Adipose tissue (tissue), 3 donors: ENCODE data around the gene RPIA. TPM values are rescaled to one million over a fixed set of nuclear protein-coding genes. Genes with fewer than 3 reads are reported as not detected.
"Not testable (repeated sequence)": the region's sequence is repeated elsewhere in the genome, so short reads cannot be mapped to it uniquely, and the experiment has no call there.

Experiments used
- H3K27ac ChIP-seq: one replicate; pipeline ENCODE4 v1.5.1; 2013; ENCODE audit warnings: low read depth, low read length
- WGBS, 3 donors: extraction: QIAGEN DNeasy Blood & Tissue Kit; methylation state at CpG; one replicate each; pipeline ENCODE4 v1.1.7; 2013; 5-methylcytosine and 5-hydroxymethylcytosine counted together
- polyA plus RNA-seq, 3 donors: library from polyadenylated mRNA; stranded (reverse); fragments of 200-250 nt; gene quantifications; one replicate each; pipeline ENCODE4 v1.2.3, GENCODE V29; 2013
- donor health status: healthy with polysubstance abuse.
- donor health status: Bipolar disorder and iron deficiency.
- donor health status: healthy.

The RPIA gene
- 10 to 100 TPM; 11.9 to 22.0 (median 20.0) TPM for polyA plus RNA-seq

DNA sequence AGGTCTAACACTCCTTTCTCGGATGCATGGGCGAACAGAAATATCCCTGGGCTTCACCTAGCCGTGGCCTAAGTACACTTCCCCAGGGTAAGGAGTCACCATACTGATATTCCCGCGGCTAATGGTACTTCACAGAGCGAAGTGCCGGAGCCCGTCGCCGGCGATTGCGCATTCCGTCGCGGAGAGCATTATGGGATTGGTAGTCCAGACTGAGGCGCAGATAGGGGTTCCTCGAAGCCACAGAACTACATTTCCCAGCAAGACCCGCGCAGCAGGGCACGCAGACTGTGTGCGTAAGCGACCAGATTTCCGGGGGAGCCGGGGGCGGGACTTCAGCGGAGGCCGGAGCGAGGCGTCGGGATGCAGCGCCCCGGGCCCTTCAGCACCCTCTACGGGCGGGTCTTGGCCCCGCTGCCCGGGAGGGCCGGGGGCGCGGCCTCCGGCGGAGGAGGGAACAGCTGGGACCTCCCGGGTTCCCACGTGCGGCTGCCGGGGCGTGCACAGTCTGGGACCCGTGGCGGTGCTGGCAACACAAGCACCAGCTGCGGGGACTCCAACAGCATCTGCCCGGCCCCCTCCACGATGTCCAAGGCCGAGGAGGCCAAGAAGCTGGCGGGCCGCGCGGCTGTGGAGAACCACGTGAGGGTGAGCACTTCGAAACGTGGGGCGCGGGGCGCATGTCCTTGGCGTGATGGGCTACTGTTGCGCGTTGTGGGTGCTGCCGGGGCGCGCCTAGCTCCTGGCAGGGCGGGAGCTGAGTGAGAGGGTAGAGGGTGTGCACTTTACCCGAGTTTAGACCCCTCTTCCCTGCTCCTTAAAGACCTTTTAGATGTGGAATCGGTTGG, at the start of gene RPIA:
Gene RPIA, plus strand, starts transcription at position 335 of the 845 bp plus-strand sequence. Its CDS starts 26 bp downstream, at position 361.
- WGBS, 3 donors, result 0 to 1% (median 1%) methylated on average over 69 to 71 of the region's 71 CpGs
- H3K27ac ChIP-seq, result no peak within 1 kb of the TSS

DNA sequence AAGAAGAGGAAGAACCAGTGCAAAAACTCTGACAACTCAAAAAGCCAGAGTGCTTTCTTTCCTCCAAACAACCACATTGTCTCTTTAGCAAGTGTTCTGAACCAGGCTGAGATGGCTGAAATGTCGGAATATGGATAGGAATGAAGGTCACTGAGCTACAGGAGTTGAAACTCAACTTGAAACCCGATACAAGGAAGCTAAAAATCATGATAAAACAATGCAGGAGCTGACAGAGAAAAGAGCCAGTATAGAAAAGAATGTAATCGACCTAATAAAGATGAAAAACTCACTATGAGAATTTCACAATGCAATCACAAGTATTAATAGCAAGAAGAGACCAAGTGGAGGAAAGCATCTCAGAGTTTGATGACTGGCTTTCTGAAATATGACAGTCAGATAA, 49.2 kb upstream of the RPIA start:
- no peak overlapping the region for H3K27ac ChIP-seq
- WGBS, 3 donors, result 35 to 72% (median 64%) methylated on average over 3 of the region's 3 CpGs

DNA sequence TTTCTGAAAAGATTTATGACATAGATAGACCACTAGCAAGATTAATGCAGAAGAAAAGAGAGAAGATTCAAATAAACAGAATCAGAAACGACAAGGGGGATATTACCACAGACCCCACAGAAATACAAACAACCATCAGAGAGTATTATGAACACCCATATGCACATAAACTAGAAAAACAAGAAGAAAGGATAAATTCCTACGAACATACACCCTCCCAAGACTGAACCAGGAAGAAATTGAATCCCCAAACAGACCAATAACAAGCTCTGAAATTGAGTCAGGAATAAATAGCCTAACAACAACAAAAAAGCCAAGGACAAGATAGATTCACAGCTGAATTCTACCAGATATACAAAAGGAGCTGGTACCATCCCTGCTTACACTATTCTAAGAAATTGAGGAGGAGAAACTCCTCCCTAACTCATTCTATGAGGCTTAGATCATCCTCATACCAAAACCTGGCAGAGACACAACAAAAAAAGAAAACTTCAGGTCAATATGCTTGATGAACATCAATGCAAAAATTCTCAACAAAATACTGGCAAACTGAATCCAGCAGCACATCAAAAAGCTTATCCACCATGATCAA, 46.1 kb upstream of the RPIA start:
- not testable (repeated sequence) for H3K27ac ChIP-seq

DNA sequence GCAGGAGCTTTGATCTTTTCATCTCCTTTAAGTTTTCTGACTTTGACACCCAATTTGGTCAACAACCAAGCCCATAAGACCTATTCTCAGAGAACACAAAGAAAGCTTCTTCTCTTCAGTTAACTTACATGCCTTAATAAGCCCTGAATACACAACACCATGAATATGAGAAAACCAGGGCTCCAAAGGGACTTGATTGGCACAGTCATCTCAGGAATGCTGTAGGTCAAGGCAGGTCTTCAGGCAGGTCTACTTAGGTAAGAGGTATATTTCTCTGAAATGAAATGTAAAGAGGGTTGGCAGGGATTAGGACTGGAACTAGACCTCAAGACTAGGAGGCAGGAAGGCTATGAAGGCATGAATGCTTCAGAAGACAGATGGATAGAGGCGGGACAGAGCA, 39.8 kb upstream of the RPIA start:
- 81 to 100% (median 84%) methylated on average over 1 of the region's 1 CpG for WGBS, 3 donors

More for the DNA sequence above, 46.1 kb upstream of the RPIA start:
- WGBS, 3 donors, result 66 to 83% (median 83%) methylated on average over 2 of the region's 2 CpGs

DNA sequence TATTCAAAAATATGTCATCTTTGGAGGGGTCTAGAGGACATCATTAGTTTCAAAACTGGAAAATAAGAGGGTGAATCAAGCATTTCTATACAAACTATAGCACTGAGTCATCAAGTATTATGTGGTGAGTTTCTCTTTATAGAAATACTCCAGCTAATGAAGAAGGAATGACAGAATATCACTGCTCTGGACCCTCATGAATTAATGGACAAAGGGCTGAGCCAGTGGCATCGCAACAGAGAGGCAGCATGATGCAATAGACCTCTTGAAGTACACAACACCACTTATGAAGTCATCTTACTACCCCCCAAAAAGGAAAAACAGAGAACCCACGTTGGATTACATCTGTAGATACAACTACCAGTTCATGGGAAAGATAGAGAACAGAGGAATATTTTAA, 36.8 kb upstream of the RPIA start:
- no peak overlapping the region for H3K27ac ChIP-seq
- 71 to 76% (median 72%) methylated on average over 2 of the region's 2 CpGs for WGBS, 3 donors

More for the DNA sequence above, 39.8 kb upstream of the RPIA start:
- H3K27ac ChIP-seq, result no peak overlapping the region

DNA sequence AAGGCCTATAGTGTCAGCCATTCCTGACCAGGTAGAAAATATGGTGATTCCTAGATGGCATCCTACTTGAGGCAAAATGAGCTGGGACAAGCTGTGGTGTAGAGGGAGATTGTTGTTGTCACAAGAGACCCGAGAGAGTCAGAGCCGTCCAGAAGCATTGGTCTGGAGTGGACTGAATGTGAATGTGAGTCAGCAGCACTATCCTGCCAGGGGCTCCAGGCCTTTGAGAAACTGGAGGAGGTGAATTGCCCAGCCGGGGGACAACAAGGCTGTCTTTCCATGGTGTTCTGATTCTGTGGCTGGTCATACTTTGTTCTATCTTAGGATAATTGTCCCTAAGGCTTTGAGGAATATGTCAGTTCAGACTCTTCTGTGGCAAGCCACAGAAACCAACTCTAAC, 34.8 kb upstream of the RPIA start:
- WGBS, 3 donors, result 75 to 90% (median 82%) methylated on average over 3 of the region's 3 CpGs
- no peak overlapping the region for H3K27ac ChIP-seq

DNA sequence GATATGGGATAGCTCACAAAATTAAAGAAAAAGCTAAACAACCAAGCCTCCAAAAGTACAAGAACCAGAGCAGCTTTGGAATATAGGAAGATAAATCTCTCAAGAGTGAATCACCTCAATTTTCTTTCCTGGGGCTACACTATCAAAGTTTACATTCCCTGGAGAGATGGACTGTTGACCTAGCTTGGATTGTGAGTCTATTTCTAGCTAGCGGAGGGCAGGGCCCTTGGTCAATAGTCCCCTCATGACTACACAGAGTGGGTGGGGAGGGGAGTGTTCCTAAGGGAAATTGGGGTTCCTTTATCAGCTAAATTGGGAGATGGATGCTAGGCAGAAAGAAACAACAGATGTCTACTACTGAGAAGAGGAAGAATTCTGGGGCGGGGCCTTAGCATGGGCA, 34.3 kb upstream of the RPIA start:
- WGBS, 3 donors, result 92 to 97% (median 93%) methylated on average over 2 of the region's 2 CpGs
- no peak overlapping the region for H3K27ac ChIP-seq

DNA sequence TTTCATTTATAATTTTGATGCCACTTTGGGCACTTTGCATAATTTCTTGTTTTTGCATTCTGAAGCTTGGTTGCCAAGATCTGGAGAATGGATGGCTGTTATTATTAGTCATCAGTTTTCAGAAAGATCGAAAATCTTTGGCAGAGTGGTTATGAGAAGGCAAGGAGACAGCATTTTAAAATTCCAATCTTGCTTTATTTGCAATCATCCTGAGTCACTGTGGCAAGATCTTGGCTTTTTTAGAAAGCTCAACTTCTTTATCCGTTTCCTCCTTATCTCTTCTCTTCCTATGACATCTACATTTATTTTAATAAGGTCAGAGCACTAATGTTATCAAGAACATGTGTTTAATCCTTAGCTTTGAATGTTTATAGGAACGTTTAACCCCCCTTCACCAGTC, 33.1 kb upstream of the RPIA start:
- H3K27ac ChIP-seq, result no peak overlapping the region
- WGBS, 3 donors, result 48 to 56% (median 54%) methylated on average over 3 of the region's 3 CpGs

DNA sequence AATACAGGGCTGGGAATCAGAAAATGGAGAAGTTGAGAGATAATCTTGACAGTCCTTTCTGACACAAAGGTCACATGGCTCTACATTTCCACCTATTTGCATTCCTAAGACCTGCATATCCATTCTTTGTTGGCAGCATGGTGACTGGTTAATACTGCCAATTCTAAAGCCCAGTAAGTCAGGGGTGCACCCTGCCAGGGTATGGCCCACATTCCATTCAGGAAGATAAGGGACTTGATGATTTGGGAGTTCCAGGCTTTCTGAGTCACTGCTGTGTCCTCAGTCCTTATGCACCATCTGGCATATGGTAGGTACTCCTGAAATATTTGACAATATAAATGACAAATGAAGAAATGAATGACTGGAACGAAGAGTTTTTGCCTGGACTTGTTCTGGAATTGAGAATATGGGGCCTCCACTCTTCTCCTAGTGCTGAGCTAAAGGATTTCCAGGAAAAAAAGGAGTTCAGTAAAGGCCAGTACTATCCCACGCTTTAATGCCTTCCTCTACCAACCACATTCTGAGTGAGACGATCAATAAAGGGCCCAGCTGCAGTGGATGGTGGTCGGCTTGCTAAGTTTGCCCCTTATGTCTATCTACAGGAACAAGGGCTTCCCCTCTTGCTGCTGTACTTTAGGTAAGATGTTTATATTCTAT, 32.5 kb upstream of the RPIA start:
- 58 to 80% (median 66%) methylated on average over 4 of the region's 4 CpGs for WGBS, 3 donors

DNA sequence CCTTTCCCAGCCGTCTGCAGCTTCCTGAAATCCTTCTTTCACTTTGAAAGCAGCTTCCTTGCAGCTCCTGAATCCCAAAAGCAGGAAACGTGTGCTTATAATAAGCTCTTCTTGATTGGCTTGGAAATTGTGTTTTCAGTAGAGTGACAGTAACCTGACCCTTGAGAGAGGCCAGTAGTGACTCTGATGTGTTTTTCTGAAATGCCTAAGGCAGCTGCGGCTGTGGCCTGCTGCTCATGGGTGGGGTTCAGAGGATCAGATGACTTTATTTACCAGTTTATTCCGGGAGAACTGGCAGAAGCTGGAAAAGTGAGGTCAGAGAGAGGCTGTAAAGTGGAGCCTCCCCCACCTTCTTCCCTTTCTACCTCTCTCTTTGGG, 31.9 kb upstream of the RPIA start:
- H3K27ac ChIP-seq, result no peak overlapping the region
- WGBS, 3 donors, result 33 to 57% (median 45%) methylated on average over 4 of the region's 4 CpGs

More for the DNA sequence above, 32.5 kb upstream of the RPIA start:
- H3K27ac ChIP-seq, result no peak overlapping the region

DNA sequence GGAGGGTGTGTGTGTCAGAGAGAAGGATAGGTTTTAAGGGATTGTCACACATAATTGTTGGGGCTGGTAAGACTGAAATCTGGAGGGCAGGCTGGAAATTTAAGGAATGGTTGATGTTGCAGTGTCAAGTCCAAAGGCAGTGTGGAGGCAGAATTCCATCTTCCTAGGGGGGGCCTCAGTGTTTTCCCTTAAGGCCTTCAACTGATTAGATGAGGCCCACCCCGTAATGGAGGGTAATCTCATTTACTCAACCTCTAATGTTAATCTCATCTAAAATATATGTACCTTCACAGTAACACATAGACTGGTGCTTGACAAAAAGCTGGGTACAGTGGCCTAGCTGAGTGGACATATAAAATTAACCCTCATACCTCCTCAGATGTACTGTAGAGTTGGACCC, 30.9 kb upstream of the RPIA start:
- WGBS, 3 donors, result 93 to 100% (median 95%) methylated on average over 1 of the region's 1 CpG
- H3K27ac ChIP-seq, result no peak overlapping the region

DNA sequence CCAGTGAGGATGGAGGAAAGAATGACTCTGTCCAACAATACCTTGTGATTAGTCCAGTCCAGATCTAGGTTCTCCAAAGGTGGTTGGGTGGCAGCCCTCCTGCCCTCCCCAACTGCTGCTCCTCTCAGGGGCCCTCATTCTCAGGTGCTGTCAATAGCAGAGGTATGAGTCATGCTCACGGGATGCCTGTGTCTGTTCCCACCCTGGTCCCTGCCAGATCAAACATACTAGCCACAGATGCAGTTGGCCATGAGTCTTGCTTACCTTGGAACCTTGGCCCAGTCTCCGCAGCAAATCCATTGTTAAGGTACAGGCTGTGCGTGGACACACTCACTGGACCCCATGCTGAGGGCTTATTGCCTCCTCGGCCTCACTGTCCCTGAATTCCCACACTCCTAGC, 24.9 kb upstream of the RPIA start:
- WGBS, 3 donors, result 43 to 92% (median 82%) methylated on average over 4 of the region's 4 CpGs
- no peak overlapping the region for H3K27ac ChIP-seq

DNA sequence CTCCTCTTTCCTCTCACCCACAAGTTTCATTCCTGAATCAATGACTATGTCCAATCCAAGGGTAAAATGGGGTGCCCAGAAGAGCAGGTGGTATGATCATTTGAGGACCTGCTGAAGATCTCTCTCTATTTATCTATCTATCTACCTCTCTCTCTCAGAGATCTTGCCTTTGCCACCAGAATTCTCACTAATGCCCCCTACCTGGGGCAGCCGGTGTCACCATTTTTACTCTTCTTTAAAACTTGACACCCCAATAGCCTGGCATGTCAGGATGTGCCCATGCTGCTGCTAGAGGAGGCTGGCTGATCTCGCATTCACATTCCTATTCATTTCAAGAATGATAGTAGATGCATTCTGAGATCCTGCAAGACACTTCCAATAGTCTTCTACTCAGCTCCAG, 24.3 kb upstream of the RPIA start:
- H3K27ac ChIP-seq, result no peak overlapping the region
- WGBS, 3 donors, result 90 to 98% (median 91%) methylated on average over 2 of the region's 2 CpGs

DNA sequence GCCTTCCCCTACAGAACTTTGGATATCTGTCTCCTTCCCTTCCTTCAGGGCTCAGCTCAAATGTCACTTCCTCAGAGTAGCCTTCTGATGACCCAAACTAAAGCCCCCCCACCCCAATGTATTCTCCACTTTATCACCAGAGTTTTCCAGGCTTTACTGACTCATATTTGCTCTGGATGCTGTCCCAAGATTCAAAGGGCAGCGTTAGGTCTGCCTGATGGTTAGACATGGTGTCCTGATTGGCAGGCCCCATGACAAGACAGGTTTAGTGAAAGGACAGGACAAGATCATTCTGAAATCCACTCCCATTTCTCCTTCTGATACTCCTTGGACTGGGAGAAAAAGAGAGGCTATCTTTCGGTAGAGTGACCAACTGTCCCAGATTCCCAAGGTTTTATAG, 22.6 kb upstream of the RPIA start:
- H3K27ac ChIP-seq, result no peak overlapping the region
- 75 to 94% (median 91%) methylated on average over 2 of the region's 2 CpGs for WGBS, 3 donors

DNA sequence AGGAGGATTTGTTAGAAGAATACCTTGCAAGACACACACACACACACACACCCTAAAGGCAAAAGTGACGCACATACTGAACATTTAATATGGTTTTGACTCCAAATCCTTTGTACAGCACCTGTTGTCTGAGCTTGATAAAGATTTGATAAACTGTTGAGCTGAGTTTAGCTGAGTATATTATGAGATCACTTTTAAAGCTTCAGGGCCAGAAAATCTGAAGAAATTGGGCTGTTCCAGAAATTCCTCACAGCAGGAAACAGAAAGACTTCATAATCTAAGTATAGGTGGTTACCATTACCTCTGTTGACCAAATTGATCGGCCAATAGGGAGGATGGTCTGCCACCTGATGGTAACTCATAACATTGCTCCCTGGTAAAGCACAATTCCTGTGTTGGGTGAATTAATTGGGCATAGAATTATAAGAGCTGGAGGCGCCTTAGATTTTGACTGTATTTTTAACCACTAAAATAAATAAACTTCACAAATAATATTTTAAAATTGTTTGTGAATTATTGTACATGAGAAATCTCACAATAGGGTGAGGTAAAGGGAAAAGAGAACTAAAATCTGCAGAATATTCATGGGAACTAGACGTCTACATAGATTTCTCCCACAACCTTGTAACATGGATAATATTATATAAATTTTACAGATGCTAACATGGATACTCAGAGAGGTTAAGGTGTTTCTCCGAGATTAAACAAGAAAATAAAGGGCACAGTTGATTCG, 21.8 kb upstream of the RPIA start:
- WGBS, 3 donors, result 63 to 73% (median 65%) methylated on average over 6 of the region's 6 CpGs
- H3K27ac ChIP-seq, result no peak overlapping the region

DNA sequence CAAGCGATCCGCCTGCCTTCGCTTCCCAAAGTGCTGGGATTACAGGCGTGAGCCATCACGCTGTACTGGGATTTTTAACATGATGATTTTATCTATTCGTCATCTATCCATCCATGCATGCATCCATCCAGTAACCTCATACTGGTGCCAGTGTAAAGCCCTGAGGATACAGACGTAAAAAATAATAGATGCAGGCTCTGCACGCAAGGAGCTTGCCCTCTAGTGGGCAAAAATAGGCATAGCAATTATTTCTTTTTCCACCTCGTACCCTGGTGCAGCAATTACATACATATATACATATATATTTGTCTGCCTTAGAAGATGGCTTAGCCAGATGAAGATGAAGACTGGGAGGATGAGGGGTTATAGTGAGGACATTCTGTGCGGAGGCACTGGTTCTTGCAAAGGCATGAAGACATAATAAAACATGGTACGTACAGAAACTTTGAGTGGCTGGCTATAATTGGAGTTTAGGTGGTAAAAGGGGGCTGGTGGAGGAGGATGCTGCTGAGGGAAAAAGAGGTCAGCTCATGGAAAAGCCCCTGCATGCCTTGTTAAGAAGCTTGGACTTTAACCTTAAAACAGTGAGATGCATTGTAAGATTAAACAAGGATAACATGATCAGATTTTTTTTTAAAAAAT, 19.6 kb upstream of the RPIA start:
- WGBS, 3 donors, result 46 to 48% (median 47%) methylated on average over 11 of the region's 11 CpGs

DNA sequence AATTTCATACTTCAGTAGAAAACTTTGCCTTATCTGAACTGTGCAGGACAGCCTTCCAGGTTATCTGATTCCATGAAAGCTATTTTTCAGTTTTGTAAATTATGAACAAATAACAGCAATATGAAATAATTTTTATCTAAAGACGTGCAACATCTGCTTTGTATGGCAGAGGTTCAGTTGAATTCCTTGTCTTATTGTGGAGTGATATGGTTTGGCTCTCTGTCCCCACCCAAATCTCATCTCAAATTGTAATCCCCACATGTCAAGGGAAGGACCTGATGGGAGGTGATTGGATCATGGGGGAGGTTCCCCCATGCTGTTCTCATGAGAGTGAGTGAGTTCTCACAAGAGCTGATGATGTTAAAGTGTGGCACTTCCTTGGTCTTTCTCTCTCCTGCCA, 18.1 kb upstream of the RPIA start:
- whole genome bisulfite sequencing, 3 donors, result 53 to 69% (median 59%) methylated on average over 1 of the region's 1 CpG
- no peak overlapping the region for H3K27ac ChIP-seq

More for the DNA sequence above, 19.6 kb upstream of the RPIA start:
- H3K27ac ChIP-seq, result no peak overlapping the region

DNA sequence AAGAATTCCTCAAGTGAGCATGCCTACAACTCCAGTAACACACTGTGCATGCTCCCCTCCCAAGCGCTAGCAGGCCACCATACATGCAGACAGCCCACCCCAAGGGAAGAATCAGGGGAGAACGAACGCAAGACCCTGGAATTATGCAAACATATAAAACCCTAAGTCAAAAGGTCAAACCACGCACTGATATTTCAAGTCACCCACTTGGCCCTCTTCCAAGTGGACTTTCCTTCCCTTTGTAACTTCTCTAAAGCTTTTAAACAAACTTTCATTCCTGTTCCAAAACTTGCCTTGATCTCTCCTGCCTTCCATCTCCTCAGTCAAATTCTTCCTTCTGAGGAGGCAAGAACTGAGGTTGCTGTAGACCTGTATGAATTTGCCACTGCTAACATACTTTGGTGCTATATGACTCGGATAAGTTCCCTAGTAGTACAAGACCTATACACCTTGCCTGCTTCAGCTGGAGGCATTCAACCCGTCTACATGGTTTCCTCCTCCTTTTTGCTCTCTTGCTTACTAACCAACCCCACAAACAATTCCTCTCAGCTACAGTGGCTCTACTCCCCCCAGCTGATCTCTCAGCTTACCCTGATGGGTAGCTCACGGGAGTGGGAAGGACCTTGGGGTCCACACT, 11.1 kb upstream of the RPIA start:
- H3K27ac ChIP-seq, result no peak overlapping the region
- 64 to 67% (median 67%) methylated on average over 7 of the region's 7 CpGs for WGBS, 3 donors
